Hematopoietic multipotent progenitor cell treated with erythropoietin and hydrocortisone succinate and interleukin-3 and kit ligand, for 6 days (in vitro differentiated cells): ENCODE measurements around the gene MED8.
"Not testable (repeated sequence)": the region's sequence is repeated elsewhere in the genome, so short reads cannot be mapped to it uniquely, and the experiment has no call there.

ENCODE experiments used
- DNase-seq: peaks from one replicate; pipeline ENCODE4 v3.0.0-alpha.2; 2015

Gene MED8

DNA sequence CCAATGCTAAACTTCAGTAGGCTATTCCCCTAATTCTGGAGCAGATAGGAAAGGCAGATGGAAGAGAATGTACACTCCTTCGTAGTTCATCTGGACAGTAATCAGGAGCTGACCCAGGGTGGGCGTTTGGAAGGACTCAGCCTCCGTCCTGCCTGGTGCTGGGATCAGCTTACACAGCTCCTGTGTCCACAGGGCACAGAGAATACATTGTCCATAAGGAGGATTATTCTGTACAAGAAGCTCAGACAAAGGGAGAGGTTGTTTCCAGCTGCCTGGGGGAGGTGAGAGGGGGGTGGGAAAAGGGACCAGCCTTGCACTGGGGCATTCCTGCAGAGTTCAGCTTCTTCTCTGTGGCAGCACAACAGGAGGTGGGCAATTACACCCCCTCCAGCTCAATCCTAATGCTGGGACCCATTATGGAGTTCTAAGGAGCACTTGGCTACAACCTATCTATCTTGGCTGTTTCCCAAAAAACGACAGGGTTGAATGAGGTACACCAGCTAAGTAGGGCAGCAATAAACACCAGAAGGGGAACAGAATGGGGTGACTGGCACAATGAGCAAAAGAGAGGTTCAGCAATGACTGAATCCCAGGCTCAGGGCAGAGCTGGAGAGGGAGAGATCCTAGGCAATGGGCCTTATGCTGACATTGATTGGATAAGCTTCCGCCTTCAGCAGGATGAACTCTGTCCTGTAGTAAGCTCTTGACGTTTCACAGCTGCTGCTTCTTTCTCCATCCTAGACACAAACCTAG, 7.4 kb downstream of the MED8 start:
- DNase-seq: no peak

DNA sequence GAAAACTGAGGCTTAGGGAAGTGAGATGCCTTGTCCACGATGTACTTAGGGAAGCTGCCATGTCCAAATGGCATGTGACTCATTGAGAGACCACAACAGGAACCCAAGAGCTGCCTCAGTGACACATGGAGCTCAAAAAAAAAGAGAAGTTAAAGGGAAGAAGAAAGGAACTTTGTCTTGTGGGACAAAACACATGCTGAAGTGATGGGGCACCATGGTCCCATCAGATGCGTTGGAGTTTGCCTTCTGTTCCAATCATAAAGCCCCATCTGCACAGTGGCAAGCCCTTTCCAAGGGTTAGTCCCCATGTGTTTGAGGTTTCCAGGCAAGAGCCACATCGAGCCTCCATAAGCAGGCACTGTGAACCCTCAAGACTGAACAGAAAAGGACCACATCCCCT, 8.0 kb downstream of the MED8 start:
- DNase-seq: no peak

DNA sequence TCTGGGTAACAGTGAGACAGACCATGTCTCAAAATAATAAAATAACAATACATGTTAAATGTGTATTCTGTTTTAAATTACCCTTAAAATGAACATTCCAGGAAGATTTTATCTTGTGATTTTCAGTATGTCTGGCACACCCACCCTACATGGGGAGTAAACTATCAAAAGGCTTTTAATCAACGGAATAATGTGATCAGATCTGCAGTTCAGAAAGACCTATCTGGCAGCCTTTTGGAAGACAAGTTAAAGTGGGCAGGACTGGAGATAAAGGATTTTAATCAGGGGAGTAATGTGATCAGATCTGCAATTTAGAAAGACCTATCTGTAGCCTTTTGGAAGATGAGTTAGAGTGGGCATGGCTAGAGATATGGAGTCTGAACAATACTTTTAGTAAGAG, 10.1 kb downstream of the MED8 start:
- no peak for DNase-seq

DNA sequence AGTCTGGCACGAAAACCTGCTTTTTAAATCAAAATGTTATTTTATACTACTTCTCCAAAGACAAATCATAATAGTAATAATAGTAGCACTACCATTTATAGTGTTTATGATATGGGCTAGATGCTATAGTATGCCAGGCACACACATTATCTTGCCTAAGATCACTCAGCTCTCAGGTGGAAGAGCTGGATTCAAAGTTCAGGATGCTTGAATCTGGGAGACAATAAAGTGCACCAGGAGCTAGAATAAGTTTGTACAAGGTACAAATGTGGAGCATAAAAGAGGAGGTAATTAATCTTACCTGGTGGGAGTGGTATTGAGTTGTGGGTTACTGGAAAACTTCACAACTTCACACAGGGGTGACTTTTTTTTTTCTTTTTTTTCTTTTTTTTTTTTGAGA, 11.8 kb downstream of the MED8 start:
- no peak for DNase-seq

DNA sequence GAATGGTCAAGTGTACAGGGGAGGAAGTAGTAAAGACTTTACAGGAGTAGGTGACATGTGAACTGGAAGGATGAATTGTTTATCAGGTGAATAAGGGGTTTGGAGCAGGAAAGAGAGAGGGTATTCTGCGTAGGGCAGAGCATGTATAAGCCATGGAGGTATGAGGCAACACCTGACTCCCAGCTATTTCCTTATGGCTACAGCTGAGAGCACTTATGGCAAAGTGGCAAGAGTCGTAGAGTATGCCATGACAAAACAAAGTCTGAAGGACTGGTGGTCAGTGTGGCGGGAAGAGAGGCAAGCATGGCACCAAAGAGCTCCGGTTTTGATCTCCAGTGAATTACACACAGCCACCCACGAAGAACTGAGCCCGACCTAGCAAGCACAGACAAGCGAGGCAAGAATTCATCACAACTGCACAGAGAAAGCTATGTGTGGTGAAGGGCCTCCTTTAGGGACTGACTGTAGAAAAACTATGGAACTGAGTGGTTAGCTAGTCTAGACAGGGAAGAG, 12.8 kb downstream of the MED8 start:
- no peak for DNase-seq

DNA sequence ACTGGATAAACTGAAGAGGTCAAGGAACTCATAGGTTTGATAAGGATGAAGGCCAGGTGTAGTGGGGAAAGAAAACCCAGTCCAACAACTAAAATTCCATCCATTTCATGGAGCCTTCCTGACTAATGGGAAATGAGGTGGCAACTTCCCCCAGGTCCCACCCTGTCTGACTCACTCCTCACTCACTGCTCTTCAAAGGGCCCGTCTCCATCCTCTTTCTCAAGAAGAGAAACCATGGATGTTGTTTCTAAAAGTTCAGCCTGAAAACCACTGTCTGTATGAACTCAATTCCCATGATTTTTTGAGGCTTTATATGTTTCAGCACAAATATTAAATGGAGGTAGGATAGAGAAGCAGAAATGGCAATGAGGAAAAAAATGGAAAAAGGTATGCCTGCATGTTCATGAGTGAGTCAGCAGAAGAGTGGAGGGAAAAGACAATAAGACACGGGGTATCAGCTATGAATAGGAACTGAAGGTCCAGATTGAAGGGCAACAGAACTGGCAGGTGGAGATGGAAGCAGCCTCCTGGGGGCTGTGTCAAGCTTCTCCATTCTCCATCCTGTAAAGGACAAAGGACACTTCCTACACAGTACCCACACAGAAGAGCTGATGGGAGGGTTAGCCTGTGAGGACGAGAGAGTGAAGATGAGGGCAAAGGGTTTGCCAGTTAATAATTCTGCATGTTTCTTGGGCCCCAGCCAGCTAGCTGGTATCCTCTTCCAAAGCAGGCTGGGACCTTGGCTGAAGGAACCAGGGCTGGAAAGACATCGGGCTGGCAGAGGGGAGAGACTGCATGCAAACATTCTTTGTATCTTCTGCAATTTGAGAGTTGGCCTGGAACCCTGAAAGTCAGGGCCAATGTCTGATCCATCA, 16.3 kb downstream of the MED8 start:
- DNase-seq: no peak

DNA sequence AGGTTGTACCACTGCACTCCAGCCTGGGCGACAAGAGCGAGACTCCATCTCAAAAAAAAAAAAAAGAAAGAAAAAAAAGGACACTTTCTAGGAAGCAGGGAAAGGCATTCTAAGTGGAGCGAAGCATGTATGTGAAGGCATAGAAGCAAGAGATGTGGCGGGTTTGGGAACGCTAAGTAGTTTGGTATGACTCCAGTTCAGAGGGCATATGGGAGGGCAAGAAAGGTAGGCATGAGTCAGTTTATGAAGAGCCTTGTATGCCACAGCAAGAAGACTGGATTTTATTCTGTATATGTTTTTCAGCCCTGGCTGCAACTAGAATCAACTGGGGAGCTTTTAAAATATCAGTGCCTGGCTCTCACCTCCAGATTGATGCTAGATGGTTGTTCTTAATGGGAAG, 17.4 kb downstream of the MED8 start:
- no peak for DNase-seq

DNA sequence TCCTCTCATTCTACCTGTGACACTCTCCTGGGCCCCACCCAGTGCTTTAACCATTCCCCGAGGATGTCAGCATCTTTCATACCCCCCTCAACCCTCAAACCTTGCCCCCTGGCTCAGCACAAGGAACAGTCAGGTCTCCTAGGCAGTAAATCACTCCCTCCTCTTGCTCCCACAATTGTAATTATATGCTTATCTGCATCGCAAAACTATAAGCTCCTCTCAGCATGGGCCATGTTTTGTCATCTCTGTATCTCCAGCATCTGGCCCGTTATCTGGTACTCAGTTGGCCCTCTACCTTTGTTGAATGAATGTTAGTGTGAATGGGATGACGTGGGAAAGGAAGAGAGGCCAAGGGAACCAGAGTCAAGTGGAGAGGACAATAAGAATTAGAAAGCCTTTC, 19.0 kb downstream of the MED8 start:
- no peak for DNase-seq

DNA sequence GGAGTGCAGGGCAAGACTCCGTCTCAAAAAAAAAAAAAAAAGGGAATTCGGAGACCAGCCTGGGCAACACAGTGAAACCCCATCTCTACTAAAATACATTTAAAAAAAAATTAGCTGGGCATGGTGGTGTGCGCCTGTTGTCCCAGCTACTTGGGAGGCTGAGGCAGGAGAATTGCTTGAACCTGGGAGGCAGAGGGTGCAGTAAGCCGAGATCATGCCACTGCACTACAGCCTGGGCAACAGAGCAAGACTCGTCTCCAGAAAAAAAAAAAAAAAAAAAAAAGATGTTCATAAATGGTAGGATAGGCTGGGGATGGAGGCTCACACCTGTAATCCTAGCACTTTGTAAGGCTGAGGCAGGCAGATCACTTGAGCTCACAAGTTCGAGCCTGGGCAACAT, 19.8 kb downstream of the MED8 start:
- not testable (repeated sequence) for DNase-seq

DNA sequence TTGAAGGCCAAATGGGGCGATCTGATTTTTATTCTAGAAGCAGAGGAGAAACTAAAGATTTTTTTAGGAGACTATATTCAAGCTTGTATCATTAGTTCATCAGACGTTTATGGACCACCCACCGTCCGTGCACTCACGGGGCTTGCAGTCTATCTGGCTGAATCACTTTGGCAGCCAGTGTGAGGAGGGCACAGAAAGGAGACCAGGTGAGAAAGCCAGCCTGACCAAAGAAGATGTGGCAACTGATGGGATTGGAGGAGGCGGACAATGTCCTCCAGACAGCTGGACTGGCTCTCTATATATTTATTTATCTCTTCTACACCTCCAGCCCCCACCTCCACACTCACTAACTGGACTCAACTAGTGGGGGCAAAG, 21.0 kb downstream of the MED8 start:
- no peak for DNase-seq

DNA sequence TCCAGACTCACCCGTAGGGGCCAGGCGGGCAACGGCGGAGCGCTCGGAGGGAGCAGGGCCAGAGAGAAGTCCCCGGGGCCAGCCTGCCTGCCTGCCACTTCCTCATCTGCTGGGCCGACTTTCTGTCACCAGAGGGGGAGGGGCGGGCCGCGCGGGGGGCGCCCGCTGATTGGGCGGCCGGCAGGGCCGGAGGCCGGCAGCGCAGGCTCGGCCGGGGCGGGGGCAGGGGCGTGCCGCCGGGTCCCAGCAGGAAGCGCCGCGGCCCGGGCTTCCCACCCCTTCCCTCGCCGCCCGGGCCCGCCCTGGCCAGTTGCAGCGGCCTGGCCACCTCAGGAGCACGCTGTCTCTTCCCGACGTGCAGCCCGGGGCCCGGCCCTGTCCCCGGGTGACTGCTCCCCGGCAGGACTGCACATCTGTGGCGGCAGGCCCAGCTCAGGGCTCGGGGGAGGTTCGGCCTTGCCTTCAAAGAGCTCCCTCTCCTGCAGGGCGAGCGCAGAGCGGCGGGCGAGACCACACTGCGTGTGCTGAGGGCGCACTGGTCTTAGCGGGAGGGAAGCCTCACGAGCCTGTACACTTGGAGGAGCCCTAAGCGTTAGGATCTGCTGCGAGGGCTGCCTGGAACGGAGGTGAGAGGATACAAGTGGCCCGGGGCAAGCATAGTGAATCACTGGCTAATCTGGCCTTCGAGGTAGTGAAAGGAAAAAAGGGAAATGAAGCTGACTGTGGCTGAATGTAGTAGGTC, 21.5 kb downstream of the MED8 start, which contains the start of gene ELOVL1:
Gene ELOVL1 (minus strand): TSS at position 108 of the 742 bp plus-strand sequence. CDS start 2,402 bp downstream, outside the sequence.
- DNase-seq: peak; percentile 92

DNA sequence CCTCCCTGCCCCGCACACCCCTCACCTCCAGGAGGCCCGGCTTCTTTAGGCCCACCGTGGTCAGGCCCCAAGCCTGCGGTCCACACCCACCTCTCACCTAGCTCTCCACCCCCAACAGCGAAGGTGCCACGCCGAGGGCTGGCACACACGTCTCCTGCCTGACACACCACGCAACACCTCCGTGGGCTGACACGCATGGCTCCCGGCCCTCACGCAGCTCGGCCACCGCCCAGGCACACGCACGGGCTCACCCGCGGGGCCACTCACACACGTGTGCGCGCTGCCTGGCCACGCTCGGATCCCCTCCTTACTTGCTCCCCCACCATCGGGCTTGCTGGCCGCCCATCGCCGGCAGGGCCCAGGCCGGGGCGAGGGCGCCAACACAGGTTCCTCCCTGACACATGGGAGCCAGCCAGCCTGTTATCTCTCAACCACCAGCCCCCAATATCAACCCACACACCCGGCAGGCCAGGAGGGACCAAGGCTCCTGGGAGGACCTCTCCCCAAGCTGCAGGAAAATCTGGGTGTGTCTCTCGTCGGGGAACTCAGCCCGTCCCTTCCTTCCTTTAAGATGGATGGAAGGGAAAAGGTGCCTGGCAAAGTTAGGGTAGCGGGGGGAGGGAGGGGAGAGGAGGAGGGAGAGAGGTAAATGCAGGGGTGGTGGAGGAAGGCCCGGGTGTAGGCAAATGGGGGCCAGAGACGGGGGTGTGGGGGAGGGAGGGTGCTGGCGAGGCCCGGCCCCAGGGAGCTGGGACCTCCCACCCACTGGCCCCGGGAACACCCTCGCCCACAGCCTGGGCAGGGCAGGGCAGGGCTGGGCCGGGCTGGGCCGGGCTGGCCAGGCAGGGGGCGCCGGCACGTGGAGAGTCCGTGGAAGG, 22.3 kb downstream of the MED8 start:
- DNase-seq: peak; percentile 94

DNA sequence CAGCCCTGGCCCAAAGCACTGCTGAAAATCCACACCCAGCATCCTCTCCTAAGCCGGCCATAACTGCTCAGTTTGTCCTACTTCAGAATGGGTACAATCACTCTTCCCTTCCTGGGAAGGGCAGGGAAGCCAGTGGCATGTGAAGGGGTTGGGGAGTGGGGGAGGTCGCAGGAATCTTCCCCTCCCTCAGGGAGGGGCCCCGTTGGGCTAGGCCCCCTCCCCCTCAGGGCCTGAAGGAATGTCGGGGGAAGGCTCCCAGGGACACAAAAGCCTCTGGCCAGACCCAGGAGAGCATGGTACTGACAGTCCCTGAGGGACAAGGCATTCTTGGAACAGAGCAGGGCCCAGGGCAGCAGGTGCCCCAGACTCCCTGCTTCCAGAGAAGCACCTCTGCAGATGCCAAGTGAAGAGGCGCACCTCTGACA, 23.0 kb downstream of the MED8 start:
- DNase-seq: no peak

DNA sequence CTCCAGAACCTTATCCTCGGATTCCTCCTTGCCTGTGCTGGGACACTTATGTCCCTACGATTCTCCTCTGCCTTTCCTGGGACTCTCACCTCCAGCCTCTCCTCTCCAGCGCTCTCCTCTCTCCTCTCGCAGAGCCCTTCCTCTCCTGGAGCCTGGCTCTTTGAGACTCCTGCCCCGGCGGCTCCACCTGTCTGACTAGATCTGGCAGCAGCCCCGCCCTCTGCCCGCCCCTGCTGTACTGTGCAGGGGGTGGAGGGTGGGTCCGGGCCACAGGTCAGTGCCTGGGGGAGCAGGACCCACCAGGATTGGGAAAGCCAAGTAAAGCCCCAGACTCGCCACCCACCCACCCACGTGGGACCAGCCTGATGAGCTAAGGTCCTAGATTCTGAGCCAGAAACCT, 23.4 kb downstream of the MED8 start:
- DNase-seq: no peak

DNA sequence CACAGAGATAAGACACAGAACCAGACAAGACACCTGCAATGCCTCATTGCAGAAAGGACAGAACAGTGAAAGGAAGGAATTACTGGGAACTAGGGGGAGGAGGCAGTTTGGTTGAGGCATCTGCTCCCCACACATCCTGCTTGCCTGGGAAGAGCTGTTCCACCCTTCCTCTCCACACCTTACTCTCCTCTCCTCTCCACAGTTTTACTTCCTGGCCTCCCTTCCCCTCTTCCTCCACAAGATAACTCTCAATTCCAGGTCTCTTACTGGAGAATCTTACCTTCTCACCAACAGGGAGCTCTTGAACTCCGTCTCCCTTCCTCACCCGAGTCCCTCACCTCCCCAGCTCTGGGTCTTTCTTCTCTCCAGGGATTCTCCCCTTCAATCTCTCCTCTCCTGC, 23.9 kb downstream of the MED8 start:
- no peak for DNase-seq

DNA sequence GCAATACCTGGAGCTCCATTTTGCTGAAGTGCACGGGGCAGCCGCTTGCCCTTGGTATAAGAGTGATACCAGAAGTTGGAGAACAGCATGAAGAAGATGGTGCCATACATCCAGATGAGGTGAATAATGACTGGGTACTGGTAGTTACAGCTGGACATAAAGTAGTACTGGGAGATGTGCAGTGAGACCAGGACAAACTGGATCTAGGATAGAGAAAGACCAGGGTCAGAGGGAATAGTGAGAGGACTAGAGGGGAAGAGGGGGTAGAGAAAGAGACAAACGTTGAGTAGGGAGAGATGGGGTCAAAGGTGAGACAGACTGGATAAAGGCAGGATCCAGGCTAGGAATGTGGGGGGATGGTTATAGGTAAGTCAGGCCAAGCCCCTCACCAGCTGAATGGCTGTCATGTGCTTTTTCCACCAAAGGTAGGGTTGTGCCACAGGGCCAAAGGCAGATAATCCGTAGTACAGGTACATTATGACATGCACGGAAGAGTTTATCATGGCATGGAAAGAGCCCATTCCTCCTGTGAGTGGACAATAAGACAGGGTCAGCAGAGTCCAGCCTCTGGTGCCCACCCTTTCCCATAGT, 25.6 kb downstream of the MED8 start:
- no peak for DNase-seq

DNA sequence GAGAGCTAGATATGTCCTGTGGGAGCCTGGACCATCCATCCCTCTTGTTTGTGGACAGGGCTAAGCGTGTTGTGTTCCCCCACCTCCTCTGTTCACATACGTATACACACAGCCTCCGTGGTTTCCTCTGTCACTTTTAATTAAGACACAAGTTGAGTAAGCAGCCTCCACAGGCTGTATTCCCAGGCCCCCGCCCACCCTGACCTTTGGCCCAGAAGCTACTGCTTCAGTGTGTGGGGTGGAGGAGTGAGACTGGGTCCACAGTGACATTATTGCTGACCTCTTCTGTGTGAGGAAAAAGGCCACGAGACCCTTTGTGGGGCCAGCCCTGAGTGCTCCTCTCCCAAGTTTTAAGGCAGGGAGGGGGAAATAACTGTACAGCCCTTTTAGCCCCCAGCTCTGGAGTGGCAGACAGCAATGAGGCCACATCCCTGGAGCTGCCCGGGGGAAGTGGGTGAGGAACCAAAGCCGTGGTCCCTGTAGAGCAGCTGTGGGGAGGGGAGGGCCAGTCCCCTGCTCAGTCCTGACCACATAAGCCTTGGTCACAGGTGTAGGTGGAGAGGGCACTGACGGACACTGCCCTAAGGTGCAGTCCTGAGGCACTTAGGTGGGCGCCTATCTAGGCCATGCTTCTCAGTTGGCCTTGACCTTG, 26.2 kb downstream of the MED8 start:
- DNase-seq: peak; percentile 39

DNA sequence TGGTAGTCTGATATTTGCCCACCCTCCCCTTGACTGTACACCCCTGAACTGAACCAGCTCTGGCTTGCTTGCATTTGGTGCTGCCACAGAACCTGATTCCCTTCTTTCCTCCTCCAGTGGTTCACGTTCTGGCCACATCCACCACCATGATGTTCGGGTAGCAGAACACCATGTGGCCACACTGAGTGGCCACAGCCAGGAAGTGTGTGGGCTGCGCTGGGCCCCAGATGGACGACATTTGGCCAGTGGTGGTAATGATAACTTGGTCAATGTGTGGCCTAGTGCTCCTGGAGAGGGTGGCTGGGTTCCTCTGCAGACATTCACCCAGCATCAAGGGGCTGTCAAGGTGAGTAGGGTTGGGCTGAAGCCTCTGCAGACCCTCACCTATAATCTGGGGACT, 29.0 kb downstream of the MED8 start:
- DNase-seq: no peak

DNA sequence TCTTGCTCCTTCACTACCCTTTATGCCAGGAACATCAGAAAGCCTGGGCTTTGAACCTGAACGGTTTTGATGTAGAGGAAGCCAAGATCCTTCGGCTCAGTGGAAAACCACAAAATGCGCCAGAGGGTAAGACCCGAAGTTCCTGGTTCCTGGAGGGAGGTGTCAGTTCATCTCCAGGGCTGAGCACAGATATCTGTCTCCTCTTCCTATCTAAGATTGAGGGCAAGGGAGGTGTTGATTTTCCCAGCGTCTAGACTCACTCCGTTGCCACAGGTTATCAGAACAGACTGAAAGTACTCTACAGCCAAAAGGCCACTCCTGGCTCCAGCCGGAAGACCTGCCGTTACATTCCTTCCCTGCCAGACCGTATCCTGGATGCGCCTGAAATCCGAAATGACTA, 29.9 kb downstream of the MED8 start:
- no peak for DNase-seq

DNA sequence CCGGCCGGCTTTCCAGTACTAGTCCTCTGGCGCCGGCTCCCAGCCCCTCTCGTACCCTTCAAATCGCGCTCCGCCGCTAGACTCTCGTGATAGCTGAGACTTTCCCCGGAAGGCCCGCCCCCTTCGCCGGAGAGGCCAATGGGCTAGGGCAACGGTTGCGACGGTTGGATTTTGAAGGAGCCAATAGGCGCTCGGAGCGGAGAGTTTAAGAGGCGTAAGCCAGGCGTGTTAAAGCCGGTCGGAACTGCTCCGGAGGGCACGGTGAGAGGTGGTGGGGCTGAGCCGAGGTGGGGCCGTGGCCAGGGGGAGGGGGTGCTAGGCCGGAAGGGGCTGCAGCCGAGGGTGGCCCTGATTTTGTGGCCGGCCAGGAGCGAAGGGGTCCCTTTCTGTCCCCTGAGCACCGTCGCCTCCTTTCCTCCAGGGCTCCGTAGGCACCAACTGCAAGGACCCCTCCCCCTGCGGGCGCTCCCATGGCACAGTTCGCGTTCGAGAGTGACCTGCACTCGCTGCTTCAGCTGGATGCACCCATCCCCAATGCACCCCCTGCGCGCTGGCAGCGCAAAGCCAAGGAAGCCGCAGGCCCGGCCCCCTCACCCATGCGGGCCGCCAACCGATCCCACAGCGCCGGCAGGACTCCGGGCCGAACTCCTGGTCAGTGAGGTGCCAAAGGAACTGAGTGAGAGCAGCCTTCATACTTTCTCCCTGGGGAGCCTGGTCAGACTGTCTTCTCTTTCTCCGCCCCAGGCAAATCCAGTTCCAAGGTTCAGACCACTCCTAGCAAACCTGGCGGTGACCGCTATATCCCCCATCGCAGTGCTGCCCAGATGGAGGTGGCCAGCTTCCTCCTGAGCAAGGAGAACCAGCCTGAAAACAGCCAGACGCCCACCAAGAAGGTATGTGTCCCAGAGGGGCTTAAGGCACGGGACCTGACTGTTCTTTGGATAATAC, 30.6 kb downstream of the MED8 start, which contains the start of gene CDC20:
Gene CDC20 (plus strand): TSS at position 236 of the 948 bp plus-strand sequence. CDS start 235 bp downstream, at position 471.
- DNase-seq: peak; percentile 99
